ENCODE results near the gene SCN5A. TPM values are rescaled to one million over a fixed set of nuclear protein-coding genes. Genes with fewer than 3 reads are reported as not detected.

The SCN5A gene
- total and polyA plus RNA-seq, 2 of the 13 experiments (the other 11 are each of a cell fraction or from before 2014, with no cell fraction given): 0.22 TPM; not detected in 1

GRCh38 chr3:38648659-38649499, 608 bp downstream of the SCN5A start:
- ChIA-PET POLR2A (no interaction called here), CTCF (ENCODE audit: low intra/inter-chr PET ratio, low total read pairs) (no interaction called here)
- Histone ChIP-seq H3K4me1 (ENCODE audit: insufficient read depth, low read length) (peaks cover 13% of the 10 kb centered on the region), H3K4me3 (replicated peaks in 1 of 3; ENCODE audit: insufficient read depth in 1 of 3, low read depth in 2 of 3, low read length in 3 of 3) (peak overlapping the region in 2 of 3 experiments; percentile 33 to 61; a peak in 3 of 6 replicates), H4K20me1 (ENCODE audit: insufficient read depth, low read length) (no peaks in the 10 kb centered on the region), H3K27ac (ENCODE audit: extremely low read length, insufficient read depth, low read length) (no peak overlapping the region), H3K36me3 (replicated peaks in 1 of 2; ENCODE audit: control insufficient read depth in 1 of 2, insufficient read depth in 2 of 2, low read length in 2 of 2) (no peaks in the 10 kb centered on the region), H3K9ac (ENCODE audit: insufficient read depth, low read depth, low read length) (no peak overlapping the region), H3K4me2 (ENCODE audit: low read depth, low read length) (peak overlapping the region; percentile 71), H3K9me3 (ENCODE audit: low read length) (no peaks in the 10 kb centered on the region), H3K27me3 (ENCODE audit: control insufficient read depth in 1 of 2, insufficient read depth in 2 of 2, low read length in 2 of 2) (peaks cover 6 to 55% of the 10 kb centered on the region in 2 experiments), H3K79me2 (ENCODE audit: insufficient read depth, low read length) (no peaks in the 10 kb centered on the region), H2AFZ (ENCODE audit: low read length) (no peak overlapping the region)
- TF ChIP-seq ZBTB21 (CRISPR knock-in tag; IDR thresholded peaks at IDR 0.05) (no peak), ZNF570 (CRISPR knock-in tag; IDR thresholded peaks at IDR 0.05; ENCODE audit: borderline replicate concordance) (no peak), ZNF549 (CRISPR knock-in tag; IDR thresholded peaks at IDR 0.05) (no peak), RCOR2 (CRISPR knock-in tag; IDR thresholded peaks at IDR 0.05) (no peak), TBX3 (IDR thresholded peaks at IDR 0.05; ENCODE audit: borderline replicate concordance) (no peak), HCFC1 (IDR thresholded peaks at IDR 0.05; ENCODE audit: low read depth, low read length) (no peak), MED13 (CRISPR knock-in tag; IDR thresholded peaks at IDR 0.05) (no peak), PBX2 (CRISPR knock-in tag; IDR thresholded peaks at IDR 0.05) (no peak), PAXIP1 (CRISPR knock-in tag; conservative IDR thresholded peaks at IDR 0.05) (no peak), RFXAP (CRISPR knock-in tag; IDR thresholded peaks at IDR 0.05; ENCODE audit: borderline replicate concordance) (no peak), HNRNPH1 (optimal IDR thresholded peaks at IDR 0.05; ENCODE audit: low read depth, low read length) (no peak), ZNF496 (CRISPR knock-in tag; IDR thresholded peaks at IDR 0.05; ENCODE audit: insufficient replicate concordance) (no peak), ZKSCAN1 (IDR thresholded peaks at IDR 0.05; ENCODE audit: low read length) (no peak), MIXL1 (CRISPR knock-in tag; IDR thresholded peaks at IDR 0.05) (no peak), ONECUT2 (CRISPR knock-in tag; IDR thresholded peaks at IDR 0.05) (no peak), SOX6 (IDR thresholded peaks at IDR 0.05) (no peak), SOX6 (CRISPR knock-in tag; IDR thresholded peaks at IDR 0.05) (no peak), SP4 (CRISPR knock-in tag; IDR thresholded peaks at IDR 0.05) (no peak), POGK (CRISPR knock-in tag; conservative IDR thresholded peaks at IDR 0.05) (no peak), ZNF776 (CRISPR knock-in tag; IDR thresholded peaks at IDR 0.05) (no peak)
- in situ Hi-C loops (cut with HindIII; ENCODE audit: extremely low pct_ligation_motif_present, low pct_unique_long_range_greater_than_20kb) (loop anchor here (5.0 to 10.0 kb wide), 2 partner anchors 117 to 196 kb away; no protein-coding TSS in a partner anchor), intact Hi-C loops (cut with micrococcal nuclease; ENCODE audit: unreplicated experiment) (loop anchor here (5.0 kb wide), 2 partner anchors 178 to 193 kb away; no protein-coding TSS in a partner anchor)
- BruUV-seq (replicated peaks): no TSS peak
- 30% methylated on average over 16 of the region's 56 CpGs for WGBS (ENCODE audit: low lambda C conversion rate)
- no peak for FAIRE-seq
- no peak for DNase-seq (ENCODE audit: low spot score)
- ATAC-seq: no peak; the same call in 2 of the 3 replicates
